K562 (cell line): ENCODE results near the gene ZNRD2. TPM values are rescaled to one million over a fixed set of nuclear protein-coding genes. Genes with fewer than 3 reads are reported as not detected.

ENCODE experiments used
- ATAC-seq: fragments of 200-7000 bp; cut with Tn5 transposase; 3 replicates; pipeline ENCODE4 v1.9.1; 2020; ENCODE audit warnings: moderate library complexity
- BruUV-seq: library from RNA; stranded (reverse); fragments of 400-500 nt; replicated peaks from 2 replicates; lab custom pipeline; 2021; lab: Mats Ljungman, UMichigan
- CTCF ChIA-PET: fragments of 300-600 bp; formaldehyde crosslinking; extraction: SDS; loops from one replicate; lab custom pipeline; 2021; ENCODE audit warnings: low intra/inter-chr PET ratio; lab: Yijun Ruan, JAX
- POLR2A ChIA-PET: fragments of 300-600, 350-650 bp; sonication (Branson Sonifier 250); formaldehyde crosslinking; extraction: SDS; loops from one replicate; lab custom pipeline; 2021; ENCODE audit warnings: antibody characterized with exemption, inconsistent platforms; lab: Yijun Ruan, JAX
- DNase-seq, 4 experiments: peaks; one replicate each; pipeline versions ENCODE4 v3.0.0 to v3.0.0-alpha.2; 2011 to 2018; ENCODE audit warnings: low spot score in 3 of 4, mixed read lengths in 3 of 4; ENCODE audit errors: extremely low read depth in 1 of 4
- FAIRE-seq: peaks from 2 replicates; lab custom pipeline; 2011; peaks lifted over from hg19 to GRCh38; lab: Jason Lieb, UNC
- H2AFZ ChIP-seq: 2 replicates; pipeline ENCODE4 v1.6.0; 2011; ENCODE audit warnings: low read depth, low read length, control low read depth, inconsistent platforms
- H3K27ac ChIP-seq: fragments of 200-600 bp; 3 replicates; pipeline ENCODE4 v1.8.0; 2011; ENCODE audit warnings: low read depth, mild to moderate bottlenecking, control low read depth, inconsistent platforms, low read length, moderate library complexity, mixed read lengths; ENCODE audit errors: extremely low read depth
- H3K27me3 ChIP-seq, 2 experiments: fragments of 300-600 bp in 1 of 2; 2 replicates in 1 of 2; 3 replicates in 1 of 2; pipeline versions ENCODE4 v1.6.0 to v1.8.0; 2011; ENCODE audit warnings: inconsistent platforms in 2 of 2, low read length in 2 of 2, mild to moderate bottlenecking in 1 of 2, mixed read lengths in 1 of 2, moderate library complexity in 1 of 2; ENCODE audit not compliant: control insufficient read depth in 2 of 2, insufficient read depth in 2 of 2
- H3K36me3 ChIP-seq: fragments of 300-600 bp; 3 replicates; pipeline ENCODE4 v1.8.0; 2011; ENCODE audit warnings: mild to moderate bottlenecking, low read length, inconsistent platforms; ENCODE audit not compliant: control insufficient read depth, insufficient read depth
- H3K4me1 ChIP-seq, 2 experiments: fragments of 200-600 bp in 1 of 2; replicated peaks in 1 of 2; 2 replicates in 1 of 2; 3 replicates in 1 of 2; pipeline versions ENCODE4 v1.5.1 to v1.8.0; 2011; ENCODE audit warnings: inconsistent platforms in 2 of 2, low read length in 2 of 2, mild to moderate bottlenecking in 1 of 2, mixed read lengths in 1 of 2, moderate library complexity in 1 of 2; ENCODE audit not compliant: control insufficient read depth in 2 of 2, insufficient read depth in 2 of 2
- H3K4me2 ChIP-seq: 2 replicates; pipeline ENCODE4 v1.6.1; 2011; ENCODE audit warnings: low read length, control low read depth, inconsistent platforms, mixed read lengths; ENCODE audit not compliant: insufficient read depth
- H3K4me3 ChIP-seq: fragments of 200-600 bp; sonication (generic), shearing (Covaris generic); 2 replicates; pipeline ENCODE4 v1.5.1; 2016; ENCODE audit warnings: control low read depth, inconsistent platforms
- H3K79me2 ChIP-seq: fragments of 200-600 bp; 3 replicates; pipeline ENCODE4 v1.8.0; 2011; ENCODE audit warnings: low read length, inconsistent platforms; ENCODE audit not compliant: control insufficient read depth, insufficient read depth
- H3K9ac ChIP-seq, 2 experiments: 2 replicates each; pipeline versions ENCODE4 v1.6.0 to v1.6.1; 2011; ENCODE audit warnings: low read depth in 2 of 2, low read length in 2 of 2, control low read depth in 1 of 2, inconsistent platforms in 1 of 2, mild to moderate bottlenecking in 1 of 2, mixed read lengths in 1 of 2; ENCODE audit not compliant: insufficient read depth in 1 of 2
- H3K9me1 ChIP-seq: one replicate; pipeline ENCODE4 v1.6.0; 2011; ENCODE audit warnings: inconsistent platforms, mild to moderate bottlenecking, low read length, moderate library complexity; ENCODE audit not compliant: control insufficient read depth, insufficient read depth
- H3K9me3 ChIP-seq: replicated peaks from 2 replicates; pipeline ENCODE4 v1.5.1; 2011; ENCODE audit warnings: low read depth, low read length, inconsistent platforms; ENCODE audit not compliant: control insufficient read depth, insufficient read depth
- H4K20me1 ChIP-seq: replicated peaks from 2 replicates; pipeline ENCODE4 v1.6.1; 2011; ENCODE audit warnings: low read length, inconsistent platforms, mixed read lengths; ENCODE audit not compliant: control insufficient read depth, insufficient read depth
- POLR2G ChIP-seq: fragments of 200-400 bp; formaldehyde crosslinking; IDR thresholded peaks from 2 replicates; pipeline ENCODE4 v1.6.1; 2017; ENCODE audit warnings: low read depth, mild to moderate bottlenecking, antibody characterized with exemption, low read length, moderate library complexity
- TAF15 ChIP-seq: fragments of 200-400 bp; formaldehyde crosslinking; IDR thresholded peaks from 2 replicates; pipeline ENCODE4 v1.6.1; 2017; ENCODE audit warnings: mild to moderate bottlenecking, low read depth, low read length, moderate library complexity
- WGBS: fragments of 100-300 bp; shearing (Covaris generic); methylation state at CpG from one replicate; pipeline ENCODE4 v1.1.6; 2016; ENCODE audit warnings: low coverage, mixed read lengths; ENCODE audit not compliant: insufficient coverage; ENCODE audit errors: missing lambda C conversion rate; 5-methylcytosine and 5-hydroxymethylcytosine counted together
- in situ Hi-C: fragments of 300-500 bp; cut with MboI; formaldehyde crosslinking; loops from 4 replicates; pipeline ENCODE4 v1.15.0; 2018; ENCODE audit warnings: inconsistent platforms, mixed read lengths
- intact Hi-C: fragments of 100-400 bp; cut with micrococcal nuclease; formaldehyde crosslinking; loops from 2 replicates; pipeline ENCODE4 v1.14.2; 2022
- polyA plus RNA-seq, 8 experiments: library from polyadenylated mRNA; depleted of rRNA in 4 of 8; stranded (reverse) in 5 of 8; unstranded in 3 of 8; fragments of >200 nt; fragmentation: Nextera tagmentation in 2 of 8; fragmentation: Illumina TruSeq in 1 of 8; extraction: Ambion mirVana in 2 of 8; extraction: Trizol in 1 of 8; gene quantifications; 2 replicates each; pipeline versions ENCODE4 v1.2.1 to v1.2.3, GENCODE V29; 2011 to 2014; ENCODE audit warnings: inconsistent platforms in 1 of 8, missing spikeins in 1 of 8
- total RNA-seq, 7 experiments: library from RNA; depleted of rRNA in 6 of 7; stranded (reverse); fragments of >200 nt in 6 of 7; fragmentation: Illumina TruSeq in 2 of 7; extraction: Trizol in 2 of 7; gene quantifications; 2 replicates each; pipeline versions ENCODE4 v1.2.1 to v1.2.3, GENCODE V29; 2011 to 2021; ENCODE audit warnings: low replicate concordance in 1 of 7

ZNRD2 gene
- total and polyA plus RNA-seq, 9 of the 15 experiments (the other 6 are each of a cell fraction or from before 2014, with no cell fraction given) = 13.4 to 129 (median 60.4) TPM

DNA sequence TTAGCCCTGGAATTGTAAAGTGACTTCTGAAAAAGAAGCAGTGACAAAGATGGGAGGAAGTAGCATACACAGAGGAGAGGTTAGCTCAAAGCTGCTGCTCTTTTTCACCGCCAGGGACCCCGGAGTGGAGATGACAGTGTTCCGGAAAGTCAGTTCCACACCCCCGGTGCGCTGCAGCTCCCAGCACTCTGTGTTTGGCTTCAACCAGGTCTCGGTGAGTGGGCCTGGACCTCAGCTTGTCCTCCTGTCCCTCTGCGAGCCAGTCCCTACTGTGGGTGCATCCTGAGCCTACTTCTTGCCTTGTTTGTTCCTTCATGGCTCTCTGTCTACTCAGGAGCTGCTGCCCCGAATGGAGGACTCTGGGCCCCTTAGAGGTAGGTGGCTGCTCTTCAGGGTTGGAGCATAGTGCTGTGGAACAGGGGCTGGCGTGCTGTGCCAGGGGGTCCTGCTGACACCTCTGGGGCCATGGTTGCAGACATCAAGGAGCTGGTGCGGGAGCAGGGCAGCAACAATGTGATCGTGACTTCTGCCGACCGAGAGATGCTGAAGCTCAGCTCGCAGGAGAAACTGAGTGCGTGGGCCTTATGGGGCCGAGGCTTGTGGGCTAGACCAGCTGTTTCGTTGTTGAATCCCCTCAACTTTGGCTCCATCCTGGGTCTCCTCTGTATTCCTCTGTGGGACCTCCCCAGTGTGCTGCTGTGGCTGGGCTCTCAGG, 47.0 kb downstream of the ZNRD2 start:
- no peaks in the 10 kb centered on the region for H3K9me3 ChIP-seq
- peaks cover 17 to 63% of the 10 kb centered on the region in 2 experiments for H3K4me1 ChIP-seq
- no peak overlapping the region for H2AFZ ChIP-seq
- peak overlapping the region; percentile 90 for H3K4me2 ChIP-seq
- FAIRE-seq (no peak), ATAC-seq (no peak), DNase-seq (no peak)
- TF ChIP-seq POLR2G = peak; percentile 16; the same call in 1 of the 2 replicates
- no peak for TF ChIP-seq TAF15
- ChIA-PET POLR2A (interaction anchor here (0.6 to 1.0 kb wide), 3 partner anchors 10 to 381 kb away, joined by 3 to 5 read pairs (median 3); no protein-coding TSS in a partner anchor), CTCF (no interaction called here)
- H3K79me2 ChIP-seq = peaks cover 52% of the 10 kb centered on the region
- H4K20me1 ChIP-seq = no peaks in the 10 kb centered on the region; the same call in 1 of the 2 replicates
- 91% methylated on average over 17 of the region's 17 CpGs for WGBS
- H3K27ac ChIP-seq = no peak overlapping the region; the same call in 2 of the 3 replicates
- no peaks in the 10 kb centered on the region for H3K9me1 ChIP-seq
- H3K27me3 ChIP-seq = no peaks in the 10 kb centered on the region
- intact Hi-C loops = no loop called here
- peaks cover 60% of the 10 kb centered on the region; the same call in 2 of the 3 replicates for H3K36me3 ChIP-seq
- peak overlapping the region; percentile 94 for H3K4me3 ChIP-seq
- H3K9ac ChIP-seq = peak overlapping the region; percentile 85 to 97; a peak in 3 of 4 replicates
- BruUV-seq = TSS peak; percentile 49
- in situ Hi-C loops = no loop called here
